ENCODE data around the gene RPLP2.

RPLP2 gene

DNA sequence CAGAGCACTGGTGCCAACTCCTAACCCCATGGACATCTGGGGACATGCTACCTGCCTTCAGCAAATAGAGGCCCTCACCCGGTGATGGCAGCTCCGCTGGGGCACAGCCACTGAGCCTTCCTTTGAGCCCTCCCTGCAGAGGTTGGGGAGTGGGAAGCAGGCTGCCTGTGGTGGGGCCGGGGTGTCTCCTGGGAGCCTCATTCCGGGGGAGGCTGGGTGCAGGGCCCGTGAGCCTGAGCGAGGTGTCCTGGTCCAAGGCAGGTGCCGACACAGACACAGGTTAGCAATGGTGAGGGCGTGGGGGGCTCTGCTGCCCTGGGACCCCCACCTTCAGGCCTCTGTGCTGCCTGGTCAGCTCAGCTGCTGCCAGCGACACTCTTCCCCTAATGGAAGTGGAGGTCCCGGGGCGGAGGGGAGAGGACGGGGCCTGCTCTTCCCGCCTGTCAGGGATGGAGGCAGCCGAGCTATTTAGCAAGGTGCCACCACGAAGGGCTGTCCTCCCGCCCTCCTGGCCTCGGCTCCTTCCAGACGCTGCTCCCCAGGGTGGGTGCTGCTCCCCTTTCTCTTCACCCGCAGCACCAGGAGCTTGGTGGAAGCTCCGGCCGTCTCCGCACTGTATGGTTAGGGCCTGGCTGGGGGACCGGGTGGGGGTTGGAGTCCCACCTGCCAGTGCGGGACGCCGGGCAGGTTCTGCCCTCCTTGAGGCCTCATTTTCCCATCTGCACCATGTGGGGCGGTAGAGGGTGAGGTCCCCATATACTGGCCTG is 44.1 kb downstream of the RPLP2 start:
- DNase-seq, result no peak

DNA sequence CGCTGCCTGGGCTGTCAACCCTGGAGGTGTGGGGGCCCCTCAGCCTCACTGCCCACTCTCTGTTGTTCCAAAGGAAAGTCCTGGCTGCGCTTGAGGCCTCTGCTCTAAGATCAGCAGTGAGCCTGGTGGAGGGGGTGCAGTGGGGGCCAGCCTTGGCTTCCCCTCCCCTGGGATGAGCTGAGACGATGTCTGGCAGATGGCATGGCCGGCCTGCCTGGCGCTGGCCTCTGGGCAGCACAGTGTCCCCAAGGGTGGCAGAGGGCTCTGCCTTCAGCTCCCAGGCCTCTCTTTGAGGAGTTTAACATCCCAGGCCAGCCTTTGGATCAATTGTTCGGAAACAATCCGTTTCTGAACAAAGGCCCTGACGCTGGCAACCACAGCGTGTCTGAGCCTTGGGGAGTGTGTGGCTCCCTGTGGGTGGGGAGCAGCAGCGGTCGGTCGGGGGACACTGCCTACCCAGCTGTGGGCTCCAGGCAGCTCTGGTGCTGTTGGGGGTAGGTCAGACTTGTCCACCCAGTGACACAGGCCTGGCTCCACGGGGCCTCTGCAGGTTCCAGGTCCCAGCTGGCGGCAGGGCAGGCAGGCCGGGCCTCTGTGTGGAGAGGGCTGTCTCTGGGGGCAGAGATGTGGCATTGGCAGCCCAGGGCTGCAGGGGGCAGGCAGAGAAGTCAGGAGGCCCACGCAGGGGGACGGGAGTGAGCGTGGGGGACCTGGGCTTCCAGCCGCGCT is 45.0 kb downstream of the RPLP2 start:
- DNase-seq, result no peak

DNA sequence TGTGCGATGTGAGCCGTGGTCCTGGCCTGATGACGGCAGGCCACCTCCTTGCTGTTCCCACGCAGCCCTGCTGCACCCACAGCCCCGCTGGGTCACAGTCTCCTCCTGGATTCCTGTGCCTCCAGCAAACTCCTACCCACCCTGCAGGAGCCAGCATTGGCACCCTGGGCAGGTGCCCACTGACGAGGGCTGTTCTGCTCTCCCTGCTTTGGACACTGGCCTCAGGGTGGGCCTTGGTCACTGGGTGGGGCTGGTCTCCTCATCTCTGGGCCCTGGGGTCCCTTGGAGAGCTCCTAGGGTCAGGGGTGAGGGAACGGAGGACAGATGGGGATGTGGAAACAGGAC is 45.5 kb downstream of the RPLP2 start:
- DNase-seq, result no peak

DNA sequence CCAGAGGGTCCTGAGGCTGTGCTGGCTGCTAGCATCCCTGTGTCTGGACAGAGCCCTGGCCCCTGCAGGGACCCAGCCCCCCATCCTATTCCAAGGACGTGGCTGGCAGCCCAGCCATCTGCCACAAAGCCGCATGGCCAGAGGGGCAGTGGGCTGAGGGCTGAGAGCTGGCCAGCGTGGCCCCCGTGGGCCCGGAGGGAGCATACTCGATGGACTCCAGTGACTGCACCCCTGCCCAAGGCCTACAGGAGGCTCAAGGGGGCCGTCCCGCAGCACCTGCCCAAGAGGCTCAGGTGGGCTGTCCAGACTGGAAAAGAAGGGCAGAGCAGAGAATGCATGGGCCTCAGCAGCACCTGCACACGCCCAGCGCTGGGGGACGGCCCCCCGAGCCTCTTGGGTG is 46.0 kb downstream of the RPLP2 start:
- DNase-seq, result no peak

DNA sequence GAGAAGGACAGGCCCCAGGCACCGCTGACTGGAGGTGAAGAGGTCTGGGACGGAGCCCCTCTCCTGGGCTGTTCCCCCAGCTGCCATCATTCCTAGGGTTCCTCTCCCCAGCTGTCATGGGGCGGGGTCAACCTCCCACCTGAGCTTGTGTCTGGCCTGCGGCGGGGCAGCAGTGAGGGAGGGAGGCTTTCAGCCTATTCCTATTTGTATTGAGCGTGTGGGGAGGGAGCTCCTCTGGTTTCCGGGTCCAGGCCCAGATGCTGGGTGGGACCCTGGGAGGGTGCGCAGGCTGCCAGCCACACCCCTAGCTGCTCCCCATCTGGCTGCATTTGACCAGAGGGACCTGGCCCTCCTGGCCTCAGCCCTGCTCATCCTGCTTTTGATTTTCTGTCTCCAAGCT is 46.6 kb downstream of the RPLP2 start:
- DNase-seq, result no peak

DNA sequence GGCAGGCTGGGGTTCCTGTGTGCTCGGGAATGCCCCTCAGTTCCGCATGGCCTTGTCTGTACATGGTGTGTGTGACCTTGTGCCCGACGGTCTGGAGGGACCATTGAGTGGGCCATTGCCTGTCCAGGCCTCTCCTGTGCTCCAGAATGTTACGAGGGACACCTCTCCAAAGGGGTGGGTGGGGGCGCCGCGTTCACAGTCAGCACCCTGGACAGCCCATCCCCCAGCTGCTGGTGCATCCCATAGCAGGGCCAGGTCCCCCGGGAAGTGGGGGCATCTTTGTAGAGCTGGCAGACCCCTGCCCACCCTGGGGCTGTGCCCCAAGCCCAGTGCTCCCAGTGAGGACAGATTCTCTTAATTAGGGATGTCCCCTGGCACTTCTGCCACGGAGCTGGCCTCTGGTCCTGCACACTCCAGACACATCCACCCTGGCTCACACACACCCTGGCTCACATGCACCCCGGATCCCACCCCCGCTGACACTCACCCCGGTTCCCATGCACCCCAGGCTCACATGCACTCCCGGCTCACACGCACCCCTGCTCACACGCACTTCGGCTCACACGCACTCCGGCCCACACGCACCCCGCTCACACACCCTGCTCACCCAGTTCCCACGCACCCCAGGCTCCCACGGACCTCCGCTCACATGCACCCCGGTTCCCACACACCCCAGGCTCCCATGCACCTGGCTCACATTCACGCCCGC is 48.4 kb downstream of the RPLP2 start:
- no peak for DNase-seq

DNA sequence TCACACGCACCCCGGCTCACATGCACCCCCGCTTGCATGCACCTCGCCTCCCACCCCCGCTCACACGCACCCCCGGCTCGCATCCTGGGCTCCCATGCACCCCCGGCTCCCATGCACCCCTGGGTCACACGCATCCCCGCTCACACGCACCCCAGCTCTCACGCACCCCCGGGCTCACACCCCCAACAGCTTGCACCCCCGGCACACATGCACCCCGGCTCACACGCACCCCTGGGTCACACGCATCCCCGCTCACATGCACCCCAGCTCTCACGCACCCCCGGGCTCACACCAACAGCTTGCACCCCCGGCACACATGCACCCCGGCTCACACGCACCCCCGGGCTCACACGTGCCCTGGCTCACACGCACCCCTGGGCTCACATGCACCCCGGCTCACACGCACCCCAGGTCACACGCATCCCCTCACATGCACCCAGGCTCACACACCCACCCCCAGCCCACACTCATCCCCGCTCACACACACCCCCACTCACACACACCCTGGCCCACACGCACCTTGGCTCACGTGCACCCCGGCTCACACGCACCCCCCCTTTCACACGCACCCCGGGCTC is 49.1 kb downstream of the RPLP2 start:
- DNase-seq, result no peak

DNA sequence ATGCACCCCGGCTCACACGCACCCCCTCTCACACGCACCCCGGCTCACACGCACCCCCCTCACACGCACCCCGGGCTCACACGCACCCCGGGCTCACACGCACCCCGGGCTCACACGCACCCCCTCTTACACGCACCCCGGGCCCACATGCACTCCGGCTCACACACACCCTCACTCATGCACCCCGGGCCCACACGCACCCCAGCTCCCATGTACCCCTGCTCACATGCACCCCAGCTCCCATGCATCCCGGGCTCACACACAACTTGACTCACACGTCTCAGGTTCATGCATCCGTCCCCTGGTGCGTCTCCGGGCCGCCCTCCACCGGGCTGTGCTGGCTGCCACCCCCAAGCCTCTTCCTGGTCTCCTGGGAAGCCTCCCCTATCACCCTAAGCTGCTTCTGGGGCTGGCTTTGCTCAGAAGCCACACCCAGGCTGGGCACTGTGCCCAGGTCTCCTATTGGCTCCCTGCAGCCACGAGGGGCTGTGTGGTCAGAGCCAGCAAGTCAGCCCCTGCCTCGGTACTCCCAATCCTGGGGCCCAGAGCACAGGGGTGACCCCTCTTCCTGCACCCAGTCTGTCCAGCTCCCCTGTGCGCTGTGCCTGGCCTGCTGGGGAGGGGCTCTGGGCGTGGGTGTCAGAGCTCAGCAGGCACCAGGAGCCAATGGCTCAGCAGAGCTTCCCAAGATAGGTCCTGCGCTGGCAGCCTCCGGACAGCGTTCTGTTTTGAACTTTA is 49.8 kb downstream of the RPLP2 start:
- peak; percentile 64 for DNase-seq

DNA sequence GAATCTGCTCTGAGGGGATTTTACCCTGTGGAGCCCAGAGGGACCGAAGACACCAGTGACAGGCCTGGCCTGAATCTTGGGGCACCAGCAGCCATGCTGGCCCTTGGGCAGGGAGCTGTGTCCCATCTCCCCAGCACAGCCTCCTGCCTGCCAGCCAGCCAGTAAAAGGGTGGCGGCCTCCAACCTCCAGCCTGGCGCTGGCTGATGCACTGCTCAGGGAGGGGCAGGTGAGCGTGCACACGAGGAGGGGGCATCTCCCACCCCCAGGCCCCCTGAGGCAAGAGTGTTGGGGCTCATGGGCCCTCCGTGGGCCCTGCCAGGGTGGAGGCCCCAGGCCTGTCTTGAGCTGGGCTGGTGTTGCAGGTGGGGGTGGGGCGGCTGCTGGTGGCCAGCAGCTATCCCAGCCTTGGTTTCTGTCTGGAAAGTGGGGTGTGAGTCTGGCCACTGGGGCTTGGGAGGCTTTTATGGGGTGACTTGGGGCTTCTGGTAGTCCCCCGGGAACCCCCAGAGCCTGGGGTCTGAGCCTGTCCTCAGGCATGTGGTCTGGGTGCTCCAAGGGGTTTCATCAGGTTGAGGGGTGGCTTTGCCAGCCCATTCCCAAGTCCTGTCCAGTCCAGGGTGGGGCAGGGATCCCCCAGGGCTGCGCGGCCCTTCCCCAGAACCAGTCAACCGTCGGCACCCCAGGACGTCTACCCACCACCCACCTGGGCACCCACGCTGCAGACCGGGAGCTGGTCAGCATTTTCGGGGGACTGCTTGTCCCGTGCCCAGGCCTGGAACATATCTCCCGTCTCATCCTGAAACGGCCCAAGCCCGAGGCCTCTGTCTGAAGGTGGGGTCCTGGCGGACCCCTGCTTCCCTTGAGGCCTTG is 50.7 kb downstream of the RPLP2 start:
- DNase-seq, result no peak

DNA sequence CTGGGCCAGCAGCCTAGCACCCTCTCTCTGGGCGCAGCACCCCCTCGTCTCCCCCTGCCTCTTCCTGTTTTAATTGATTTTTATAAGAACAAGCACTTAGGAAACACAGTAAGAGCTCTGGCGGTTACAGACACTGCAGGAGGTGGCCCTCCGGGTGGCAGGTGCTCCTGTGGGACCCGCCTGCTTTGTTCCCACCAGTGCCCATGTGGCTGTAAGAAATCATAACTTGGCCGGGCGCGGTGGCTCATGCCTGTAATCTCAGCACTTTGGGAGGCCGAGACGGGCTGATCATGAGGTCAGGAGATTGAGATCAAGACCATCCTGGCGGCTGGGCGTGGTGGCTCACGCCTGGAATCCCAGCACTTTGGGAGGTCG is 51.3 kb downstream of the RPLP2 start:
- no peak for DNase-seq

DNA sequence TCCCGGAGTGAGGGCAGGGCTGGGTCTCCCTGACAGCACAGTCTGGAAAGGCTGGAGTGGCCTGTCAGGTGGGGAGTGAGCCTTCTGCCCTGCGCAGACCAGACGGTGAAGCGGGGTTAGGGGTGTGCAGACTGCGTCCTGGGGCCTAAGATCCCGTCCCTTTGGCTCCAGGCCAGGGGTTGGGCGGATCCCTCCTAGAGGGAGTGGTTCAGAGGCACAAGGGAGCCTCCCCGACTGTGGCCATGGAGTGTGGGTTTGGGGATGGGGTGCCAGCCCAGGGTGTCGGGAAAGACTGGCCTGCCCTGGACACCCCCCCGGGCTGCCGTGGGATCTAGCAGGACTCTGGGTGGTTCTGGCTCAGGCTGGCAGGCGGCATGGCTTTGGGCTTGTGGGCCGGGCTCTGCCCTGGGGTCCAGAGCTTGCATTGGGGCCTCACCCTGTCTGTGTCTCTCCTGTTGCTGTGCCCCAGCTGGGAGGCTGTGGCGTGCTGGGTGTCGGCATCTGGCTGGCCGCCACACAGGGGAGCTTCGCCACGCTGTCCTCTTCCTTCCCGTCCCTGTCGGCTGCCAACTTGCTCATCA is 52.4 kb downstream of the RPLP2 start:
- no peak for DNase-seq
